ENCODE results near the gene SFSWAP.

DNA sequence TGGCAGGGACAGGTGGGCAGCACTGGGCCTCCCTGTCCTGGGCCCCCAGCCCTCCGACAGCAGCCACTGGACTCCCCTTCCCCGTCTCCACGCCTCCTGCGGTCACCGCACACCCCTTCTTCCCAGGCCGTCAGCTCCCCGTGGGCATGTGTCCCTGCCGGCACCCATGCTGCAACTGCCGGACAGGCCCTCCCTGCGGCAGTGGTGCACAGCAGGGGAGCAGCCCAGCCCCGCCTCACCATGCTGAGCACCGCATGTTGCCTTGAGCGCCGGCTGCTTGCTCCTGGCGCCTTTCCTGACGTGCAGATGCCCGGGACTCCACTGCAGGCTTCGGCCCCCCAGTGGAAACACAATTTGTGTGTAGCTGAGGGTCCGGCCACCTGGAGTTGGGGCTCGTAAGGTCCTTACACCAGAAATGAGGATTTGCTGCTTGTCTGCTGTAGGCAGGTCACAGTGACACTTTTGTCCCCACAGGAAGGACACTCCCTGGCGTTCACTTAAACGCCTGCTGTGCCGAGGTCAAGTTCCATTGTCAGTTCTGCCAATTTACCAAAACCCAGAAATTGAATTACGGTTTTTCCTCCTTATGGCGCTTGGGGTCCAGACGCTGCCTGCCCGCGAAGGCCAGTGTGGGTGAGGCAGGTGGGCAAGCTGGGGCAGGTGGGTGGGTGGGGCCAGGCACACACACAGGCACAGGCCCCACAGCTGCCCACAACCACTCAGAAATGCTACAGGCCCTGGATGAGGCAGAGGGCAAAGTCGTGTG is 89.1 kb downstream of the SFSWAP start:
- TF ChIP-seq CTCF (IDR thresholded peaks at IDR 0.05) = no peak
- TF ChIP-seq POLR2AphosphoS5 (IDR thresholded peaks at IDR 0.05) = no peak
- no peak for TF ChIP-seq POLR2A (IDR thresholded peaks at IDR 0.05)

All from transverse colon (tissue), 4 donors.